Measurements from ENCODE around the gene TMEM150B. TPM values are rescaled to one million over a fixed set of nuclear protein-coding genes. Genes with fewer than 3 reads are reported as not detected.
"Not testable (repeated sequence)": the region's sequence is repeated elsewhere in the genome, so short reads cannot be mapped to it uniquely, and the experiment has no call there.

The TMEM150B gene
- total and polyA plus RNA-seq, 2 experiments from 2014 or later, result not detected

- H3K4me1 ChIP-seq (ENCODE audit: low read depth), result no peaks in the 10 kb centered on the region
- H3K4me3 ChIP-seq, result peak overlapping the region; percentile 89
- H3K27me3 ChIP-seq, result no peaks in the 10 kb centered on the region
- peak in 1 of 2 donors; percentile 12 for DNase-seq (ENCODE audit: low read depth in 1 of 2, low spot score in 1 of 2)
- H3K27ac ChIP-seq, result peak overlapping the region; percentile 93
- H3K9me3 ChIP-seq (ENCODE audit: low read depth), result no peaks in the 10 kb centered on the region
- no peak for TF ChIP-seq CTCF (IDR thresholded peaks at IDR 0.05; ENCODE audit: low read depth, low read length)
- peaks cover 21% of the 10 kb centered on the region for H3K36me3 ChIP-seq
Observed at GRCh38 chr19:55339889-55340783, 15.0 kb upstream of the TMEM150B start.

- peak; percentile 39 for TF ChIP-seq CTCF (IDR thresholded peaks at IDR 0.05; ENCODE audit: low read depth, low read length)
Observed at GRCh38 chr19:55339105-55339888, 14.2 kb upstream of the TMEM150B start, which contains the start of gene KMT5C. TSS of gene KMT5C (plus strand) at chr19:55339876. CDS start at chr19:55341937, 2,061 bp downstream.

GRCh38 chr19:55336101-55336500, 11.0 kb upstream of the TMEM150B start:
- TF ChIP-seq CTCF (IDR thresholded peaks at IDR 0.05; ENCODE audit: low read depth, low read length), result no peak
- H3K4me1 ChIP-seq (ENCODE audit: low read depth), result no peaks in the 10 kb centered on the region
- H3K27me3 ChIP-seq, result no peaks in the 10 kb centered on the region
- no peak overlapping the region for H3K27ac ChIP-seq
- DNase-seq (ENCODE audit: low read depth in 1 of 2, low spot score in 1 of 2), result no peak
- H3K36me3 ChIP-seq, result no peaks in the 10 kb centered on the region
- no peaks in the 10 kb centered on the region for H3K9me3 ChIP-seq (ENCODE audit: low read depth)
- H3K4me3 ChIP-seq, result no peak overlapping the region

More at GRCh38 chr19:55339105-55339888, 14.2 kb upstream of the TMEM150B start, which contains the start of gene KMT5C:
- H3K9me3 ChIP-seq (ENCODE audit: low read depth), result no peaks in the 10 kb centered on the region
- DNase-seq (ENCODE audit: low read depth in 1 of 2, low spot score in 1 of 2), result peak; percentile 100
- no peaks in the 10 kb centered on the region for H3K27me3 ChIP-seq
- peak within 1 kb of the TSS; percentile 93 for H3K27ac ChIP-seq
- peaks cover 18% of the 10 kb centered on the region for H3K36me3 ChIP-seq
- H3K4me3 ChIP-seq, result peak within 1 kb of the TSS; percentile 89
- no peaks in the 10 kb centered on the region for H3K4me1 ChIP-seq (ENCODE audit: low read depth)

- Histone ChIP-seq H3K27me3 (no peaks in the 10 kb centered on the region), H3K36me3 (no peaks in the 10 kb centered on the region), H3K27ac (no peak overlapping the region), H3K4me3 (no peak overlapping the region), H3K9me3 (ENCODE audit: low read depth) (no peaks in the 10 kb centered on the region), H3K4me1 (ENCODE audit: low read depth) (no peaks in the 10 kb centered on the region)
- no peak for TF ChIP-seq CTCF (IDR thresholded peaks at IDR 0.05; ENCODE audit: low read depth, low read length)
- DNase-seq (ENCODE audit: low read depth in 1 of 2, low spot score in 1 of 2), result no peak
Observed at GRCh38 chr19:55333870-55334269, 8.7 kb upstream of the TMEM150B start.

- H3K4me3 ChIP-seq; H3K27me3 ChIP-seq; H3K4me1 ChIP-seq (ENCODE audit: low read depth); H3K36me3 ChIP-seq; H3K9me3 ChIP-seq (ENCODE audit: low read depth); H3K27ac ChIP-seq: not testable (repeated sequence)
- DNase-seq (ENCODE audit: low read depth in 1 of 2, low spot score in 1 of 2), result peak in 1 of 2 donors; percentile 33
Observed at GRCh38 chr19:55329791-55330190, 4.7 kb upstream of the TMEM150B start.

DNA sequence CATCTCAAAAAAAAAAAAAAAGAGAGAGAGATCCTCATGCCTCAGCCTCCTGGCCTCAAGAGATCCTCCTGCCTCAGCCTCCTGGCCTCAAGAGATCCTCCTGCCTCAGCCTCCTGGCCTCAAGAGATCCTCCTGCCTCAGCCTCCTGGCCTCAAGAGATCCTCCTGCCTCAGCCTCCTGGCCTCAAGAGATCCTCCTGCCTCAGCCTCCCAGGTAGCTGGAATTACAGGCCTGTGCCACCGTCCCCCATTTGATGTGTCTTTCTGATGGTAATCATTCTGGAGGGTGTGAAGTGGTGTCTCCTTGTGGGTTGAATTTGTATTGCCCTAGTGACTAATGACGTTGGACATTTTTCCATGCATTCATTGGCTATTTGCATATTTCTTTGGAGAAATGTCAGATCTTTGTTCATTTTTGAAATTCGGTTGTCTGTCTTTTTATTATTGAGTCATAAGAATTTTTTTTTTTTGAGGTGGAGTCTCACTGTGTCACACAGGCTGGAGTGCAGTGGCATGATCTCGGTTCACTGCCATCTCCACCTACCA, 3.7 kb upstream of the TMEM150B start:
- not testable (repeated sequence) for H3K27ac ChIP-seq; H3K36me3 ChIP-seq; H3K27me3 ChIP-seq; H3K4me3 ChIP-seq; H3K9me3 ChIP-seq (ENCODE audit: low read depth); DNase-seq (ENCODE audit: low read depth in 1 of 2, low spot score in 1 of 2); H3K4me1 ChIP-seq (ENCODE audit: low read depth)
